BJ (cell line): ENCODE results near the gene ZNF474. TPM values are rescaled to one million over a fixed set of nuclear protein-coding genes. Genes with fewer than 3 reads are reported as not detected.

Experiments used
- CTCF ChIA-PET: fragments of 350-600 bp; formaldehyde crosslinking; extraction: SDS; loops from one replicate; lab custom pipeline; 2021; ENCODE audit warnings: antibody characterized with exemption, inconsistent platforms; lab: Yijun Ruan, JAX
- POLR2A ChIA-PET: fragments of 300-600 bp; sonication (Branson Sonifier 250); formaldehyde crosslinking; extraction: SDS; loops from one replicate; lab custom pipeline; 2021; ENCODE audit warnings: antibody characterized with exemption; lab: Charles Lee
- DNase-seq: peaks from one replicate; pipeline ENCODE4 v3.0.0-alpha.2; 2011; ENCODE audit warnings: low read depth
- H3K27me3 ChIP-seq: 2 replicates; pipeline ENCODE4 v1.6.0; 2011; ENCODE audit warnings: low read length; ENCODE audit not compliant: control insufficient read depth, insufficient read depth
- H3K36me3 ChIP-seq: 2 replicates; pipeline ENCODE4 v1.5.1; 2011; ENCODE audit warnings: low read length; ENCODE audit not compliant: control insufficient read depth, insufficient read depth
- H3K4me3 ChIP-seq: 2 replicates; pipeline ENCODE4 v1.5.1; 2011; ENCODE audit warnings: low read depth, mild to moderate bottlenecking, control low read depth, low read length
- CTCF ChIP-seq: IDR thresholded peaks from 2 replicates; pipeline ENCODE4 v1.5.1; 2011; ENCODE audit warnings: low read depth, mild to moderate bottlenecking, control low read depth, inconsistent platforms, low read length, moderate library complexity; ENCODE audit not compliant: insufficient read depth
- polyA minus RNA-seq: library from RNA; depleted of rRNA, polyadenylated mRNA; stranded (reverse); fragments of >200 nt; gene quantifications from 2 replicates; pipeline ENCODE4 v1.2.3, GENCODE V29; 2011; rRNA and poly(A)+ RNA removed
- polyA plus RNA-seq: library from polyadenylated mRNA; depleted of rRNA; stranded (reverse); fragments of >200 nt; gene quantifications from 2 replicates; pipeline ENCODE4 v1.2.3, GENCODE V29; 2011; rRNA removed

ZNF474 gene
- polyA plus RNA-seq (0.06 and 0.22 TPM in 2 replicates), polyA minus RNA-seq (not detected in 2 replicates)

- Histone ChIP-seq H3K4me3 (no peak within 1 kb of the TSS), H3K27me3 (no peaks in the 10 kb centered on the region), H3K36me3 (no peaks in the 10 kb centered on the region)
- CTCF ChIA-PET, result interaction anchor here (1.3 kb wide), 2 partner anchors 21 to 27 kb away, joined by 3 to 4 read pairs; no protein-coding TSS in a partner anchor
- POLR2A ChIA-PET, result interaction anchor here (0.7 kb wide), 1 partner anchor 52 kb away, joined by 3 read pairs; no protein-coding TSS in a partner anchor
- peak; percentile 93 for DNase-seq
- TF ChIP-seq CTCF, result no peak
These were observed at the start of gene ZNF474 for GRCh38 chr5:122129306-122129705. ZNF474 (plus strand) TSS chr5:122129546; CDS start chr5:122151991, 22,445 bp downstream.

DNA sequence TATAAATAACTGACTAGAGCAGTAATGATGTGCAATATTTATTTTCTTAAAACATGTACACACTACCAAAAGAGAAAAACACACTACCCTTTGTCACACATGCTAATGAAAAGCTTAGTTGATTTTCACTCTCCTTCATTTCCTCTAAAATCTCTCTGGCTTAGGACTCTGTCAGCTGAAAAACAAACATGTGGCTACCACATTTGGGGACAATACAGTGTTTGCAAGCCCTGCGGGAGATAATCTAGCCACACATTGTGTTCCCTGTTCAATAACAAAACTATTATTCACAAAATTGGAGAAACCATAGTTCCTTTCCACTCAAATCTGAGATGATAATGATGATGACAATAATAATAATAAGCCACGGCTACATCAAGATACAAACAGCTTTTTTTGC is 47.8 kb upstream of the ZNF474 start:
- DNase-seq, result no peak
- TF ChIP-seq CTCF, result no peak
- no peaks in the 10 kb centered on the region for H3K27me3 ChIP-seq
- no peak overlapping the region for H3K4me3 ChIP-seq
- ChIA-PET POLR2A (interaction anchor here (0.8 kb wide), 1 partner anchor 69 kb away, joined by 3 read pairs; no protein-coding TSS in a partner anchor), CTCF (interaction anchor here (0.9 to 2.4 kb wide), 2 partner anchors 10 to 115 kb away, joined by 4 to 9 read pairs; no protein-coding TSS in a partner anchor)
- no peaks in the 10 kb centered on the region for H3K36me3 ChIP-seq

DNA sequence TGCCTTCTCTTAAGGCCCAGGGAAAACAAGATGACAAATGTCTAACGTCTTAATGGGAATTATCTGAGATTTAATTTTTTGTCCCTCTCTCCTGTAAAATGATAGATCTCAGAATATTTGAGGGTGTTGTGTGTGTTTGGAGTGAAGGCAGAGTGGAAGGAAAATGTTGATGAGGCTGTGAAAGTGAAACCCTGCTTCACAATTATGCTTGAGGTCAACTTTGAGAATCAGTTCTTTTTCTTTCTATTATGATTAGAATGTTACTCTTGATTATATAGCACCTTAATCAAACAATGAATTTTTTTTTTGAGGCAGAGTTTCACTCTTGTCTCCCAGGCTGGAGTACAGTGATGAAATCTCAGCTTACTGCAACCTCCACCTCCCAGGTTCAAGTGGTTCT is 45.8 kb upstream of the ZNF474 start:
- ChIA-PET CTCF (interaction anchor here (1.4 kb wide), 1 partner anchor 10 kb away, joined by 3 read pairs; no protein-coding TSS in a partner anchor), POLR2A (no interaction called here)
- DNase-seq, result no peak
- no peak for TF ChIP-seq CTCF
- Histone ChIP-seq H3K36me3 (no peaks in the 10 kb centered on the region), H3K4me3 (no peak overlapping the region), H3K27me3 (no peaks in the 10 kb centered on the region)

DNA sequence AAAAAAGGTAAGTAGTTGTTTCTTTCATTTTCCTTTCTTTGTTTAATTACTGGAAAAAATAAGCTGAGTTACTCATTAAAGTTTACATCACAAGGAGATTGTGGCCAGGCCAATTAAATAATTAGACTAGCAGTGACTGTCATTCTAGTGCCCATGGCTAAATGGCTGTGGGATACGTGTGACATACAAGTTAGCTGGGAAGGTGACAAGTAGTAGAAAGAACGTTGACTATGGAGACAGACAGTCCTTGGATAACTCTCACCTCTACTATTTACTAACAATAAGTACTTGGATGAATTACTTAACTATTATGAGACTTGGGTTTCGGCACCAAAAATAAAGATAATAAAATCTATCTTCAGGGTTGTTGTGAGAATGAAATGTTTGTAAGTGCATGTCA is 44.3 kb upstream of the ZNF474 start:
- CTCF ChIA-PET, result interaction anchor here (0.8 to 1.4 kb wide), 5 partner anchors 8 to 76 kb away, joined by 3 to 5 read pairs (median 3); no protein-coding TSS in a partner anchor
- no peak for TF ChIP-seq CTCF
- no peak for DNase-seq
- no peak overlapping the region for H3K4me3 ChIP-seq
- POLR2A ChIA-PET, result no interaction called here
- H3K36me3 ChIP-seq, result no peaks in the 10 kb centered on the region
- no peaks in the 10 kb centered on the region for H3K27me3 ChIP-seq

GRCh38 chr5:122089096-122090013 is 40.0 kb upstream of the ZNF474 start:
- Histone ChIP-seq H3K36me3 (no peaks in the 10 kb centered on the region), H3K27me3 (no peaks in the 10 kb centered on the region), H3K4me3 (no peak overlapping the region)
- peak; percentile 80 for DNase-seq
- CTCF ChIA-PET, result interaction anchor here (0.6 to 7.9 kb wide), 6 partner anchors 11 to 121 kb away, joined by 3 to 71 read pairs (median 7); partner anchors contain the start of gene LOX
- POLR2A ChIA-PET, result interaction anchor here (0.5 to 0.6 kb wide), 3 partner anchors 53 to 75 kb away, joined by 4 to 5 read pairs (median 4); no protein-coding TSS in a partner anchor
- TF ChIP-seq CTCF, result no peak
